HEK293 (cell line): ENCODE measurements around the gene BAHD1.

Experiments
- CTCF ChIA-PET: fragments of 350-600 bp; formaldehyde crosslinking; extraction: SDS; loops from one replicate; lab custom pipeline; 2021; ENCODE audit warnings: antibody characterized with exemption; lab: Yijun Ruan, JAX
- POLR2A ChIA-PET: fragments of 300-600 bp; formaldehyde crosslinking; extraction: SDS; loops from one replicate; lab custom pipeline; 2020; ENCODE audit warnings: antibody characterized with exemption, inconsistent platforms; lab: Yijun Ruan, JAX
- H3K27ac ChIP-seq: fragments of 200-500 bp; sonication (Bioruptor generic); 2 replicates; pipeline ENCODE4 v1.5.1; 2014; ENCODE audit warnings: low read depth, low read length, control low read depth, inconsistent platforms; ENCODE audit errors: extremely low read depth
- H3K36me3 ChIP-seq, 2 experiments: fragments of 200-500 bp in 1 of 2; sonication (Bioruptor generic) in 1 of 2; 1 replicate in 1 of 2; 2 replicates in 1 of 2; pipeline ENCODE4 v1.5.1; 2014 to 2017; ENCODE audit warnings: inconsistent platforms in 2 of 2, low read length in 2 of 2; ENCODE audit not compliant: control insufficient read depth in 2 of 2, insufficient read depth in 1 of 2
- H3K4me1 ChIP-seq: fragments of 200-500 bp; sonication (Bioruptor generic); 2 replicates; pipeline ENCODE4 v1.5.1; 2014; ENCODE audit warnings: mild to moderate bottlenecking, low read length, inconsistent platforms; ENCODE audit not compliant: control insufficient read depth, insufficient read depth
- H3K4me3 ChIP-seq: 2 replicates; pipeline ENCODE4 v1.5.1; 2011; ENCODE audit warnings: low read depth, mild to moderate bottlenecking, control low read depth, low read length, moderate library complexity
- H3K9me3 ChIP-seq: fragments of 200-500 bp; sonication (Bioruptor generic); 2 replicates; pipeline ENCODE4 v1.5.1; 2014; ENCODE audit warnings: low read depth, low read length, inconsistent platforms; ENCODE audit not compliant: control insufficient read depth, insufficient read depth
- FEZF1 ChIP-seq: fragments of 450-650 bp; formaldehyde crosslinking; IDR thresholded peaks from 2 replicates; pipeline ENCODE4 v1.5.1; 2016; ENCODE audit warnings: missing biosample characterization, missing genetic modification characterization
- GLIS1 ChIP-seq: fragments of 450-650 bp; formaldehyde crosslinking; IDR thresholded peaks from 2 replicates; pipeline ENCODE4 v1.5.1; 2016; ENCODE audit warnings: missing biosample characterization, missing genetic modification characterization
- KLF16 ChIP-seq: fragments of 450-650 bp; formaldehyde crosslinking; IDR thresholded peaks from 2 replicates; pipeline ENCODE4 v1.5.1; 2017; ENCODE audit warnings: missing biosample characterization, missing genetic modification characterization
- KLF9 ChIP-seq: fragments of 450-650 bp; formaldehyde crosslinking; IDR thresholded peaks from 2 replicates; pipeline ENCODE4 v1.5.1; 2016; ENCODE audit warnings: missing biosample characterization, missing genetic modification characterization, low read depth
- SP2 ChIP-seq: fragments of 450-650 bp; formaldehyde crosslinking; IDR thresholded peaks from 2 replicates; pipeline ENCODE4 v1.5.1; 2016; ENCODE audit warnings: missing biosample characterization, missing genetic modification characterization
- TCF7L2 ChIP-seq: IDR thresholded peaks from 2 replicates; pipeline ENCODE4 v1.6.1; 2011; ENCODE audit warnings: low read depth, mild to moderate bottlenecking, inconsistent platforms, low read length, moderate library complexity, borderline replicate concordance
- YY2 ChIP-seq: fragments of 450-650 bp; formaldehyde crosslinking; IDR thresholded peaks from 2 replicates; pipeline ENCODE4 v1.5.1; 2016; ENCODE audit warnings: missing biosample characterization, missing genetic modification characterization
- ZBTB11 ChIP-seq: fragments of 450-650 bp; formaldehyde crosslinking; conservative IDR thresholded peaks from 2 replicates; pipeline ENCODE4 v1.5.1; 2016; ENCODE audit warnings: low read depth, missing biosample characterization, missing genetic modification characterization
- ZBTB20 ChIP-seq: fragments of 450-650 bp; formaldehyde crosslinking; IDR thresholded peaks from 2 replicates; pipeline ENCODE4 v1.5.1; 2016; ENCODE audit warnings: missing biosample characterization, missing genetic modification characterization
- ZNF132 ChIP-seq: fragments of 450-650 bp; formaldehyde crosslinking; IDR thresholded peaks from 2 replicates; pipeline ENCODE4 v1.5.1; 2017; ENCODE audit warnings: missing biosample characterization, missing genetic modification characterization, borderline replicate concordance
- ZNF2 ChIP-seq: fragments of 450-650 bp; formaldehyde crosslinking; IDR thresholded peaks from 2 replicates; pipeline ENCODE4 v1.5.1; 2016; ENCODE audit warnings: missing biosample characterization, missing genetic modification characterization
- ZNF311 ChIP-seq: fragments of 450-650 bp; formaldehyde crosslinking; IDR thresholded peaks from 2 replicates; pipeline ENCODE4 v1.5.1; 2017; ENCODE audit warnings: missing biosample characterization, missing genetic modification characterization, borderline replicate concordance
- ZNF362 ChIP-seq: fragments of 450-650 bp; formaldehyde crosslinking; IDR thresholded peaks from 2 replicates; pipeline ENCODE4 v1.5.1; 2016; ENCODE audit warnings: missing biosample characterization, missing genetic modification characterization
- ZNF404 ChIP-seq: fragments of 450-650 bp; formaldehyde crosslinking; IDR thresholded peaks from 2 replicates; pipeline ENCODE4 v1.5.1; 2017; ENCODE audit warnings: missing biosample characterization, missing genetic modification characterization
- ZNF473 ChIP-seq: fragments of 450-650 bp; formaldehyde crosslinking; IDR thresholded peaks from 2 replicates; pipeline ENCODE4 v1.5.1; 2017; ENCODE audit warnings: missing biosample characterization, missing genetic modification characterization
- ZNF510 ChIP-seq: fragments of 450-650 bp; formaldehyde crosslinking; IDR thresholded peaks from 2 replicates; pipeline ENCODE4 v1.5.1; 2018; ENCODE audit warnings: mild to moderate bottlenecking, missing genetic modification characterization, missing biosample characterization; ENCODE audit not compliant: insufficient replicate concordance
- ZNF600 ChIP-seq: fragments of 450-650 bp; formaldehyde crosslinking; IDR thresholded peaks from 2 replicates; pipeline ENCODE4 v1.5.1; 2016; ENCODE audit warnings: missing biosample characterization, missing genetic modification characterization
- ZNF626 ChIP-seq: fragments of 450-650 bp; sonication (Bioruptor Pico); formaldehyde crosslinking; IDR thresholded peaks from 2 replicates; pipeline ENCODE4 v1.5.1; 2018; ENCODE audit warnings: missing biosample characterization, missing genetic modification characterization, inconsistent platforms

BAHD1 gene

GRCh38 chr15:40466426-40467260 lies 25.9 kb downstream of the BAHD1 start:
- ChIA-PET POLR2A (no interaction called here), CTCF (interaction anchor here (0.6 kb wide), 1 partner anchor 156 kb away, joined by 3 read pairs; no protein-coding TSS in a partner anchor)
- TF ChIP-seq FEZF1 (tag by site-specific recombination) (no peak), SP2 (tag by site-specific recombination) (no peak), ZNF473 (tag by site-specific recombination) (no peak), GLIS1 (tag by site-specific recombination) (peak; percentile 57), ZBTB11 (tag by site-specific recombination) (no peak)
- Histone ChIP-seq H3K9me3 (no peaks in the 10 kb centered on the region), H3K4me3 (no peak overlapping the region), H3K36me3 (peaks cover 0 to 50% of the 10 kb centered on the region in 2 experiments; a peak in 2 of 3 replicates), H3K4me1 (no peaks in the 10 kb centered on the region), H3K27ac (no peak overlapping the region)

DNA sequence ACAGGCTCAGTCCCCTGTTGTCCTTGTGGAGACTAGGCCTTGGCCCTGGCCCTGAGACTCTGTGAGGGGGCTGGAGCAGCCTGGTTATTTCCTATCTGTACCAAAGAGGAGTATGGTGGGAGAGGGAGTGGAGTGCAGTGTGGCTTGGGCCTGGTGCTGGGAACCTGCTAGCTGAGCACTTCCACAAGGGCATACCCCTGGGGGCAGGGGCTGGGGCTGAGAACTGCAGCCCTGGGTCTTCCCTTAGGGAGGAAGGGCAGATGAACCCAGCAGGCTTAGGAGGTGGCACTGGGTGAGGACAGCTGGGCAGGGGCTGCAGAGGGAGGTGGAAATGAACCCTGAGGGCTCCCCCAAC lies 26.5 kb downstream of the BAHD1 start:
- H3K4me3 ChIP-seq = no peak overlapping the region
- H3K36me3 ChIP-seq = peaks cover 0 to 47% of the 10 kb centered on the region in 2 experiments; a peak in 2 of 3 replicates
- ChIA-PET POLR2A (no interaction called here), CTCF (no interaction called here)
- H3K9me3 ChIP-seq = no peaks in the 10 kb centered on the region
- no peak overlapping the region for H3K27ac ChIP-seq
- TF ChIP-seq YY2 (tag by site-specific recombination) (no peak), ZNF404 (tag by site-specific recombination) (no peak), ZNF626 (tag by site-specific recombination) (no peak), KLF16 (tag by site-specific recombination) (no peak), TCF7L2 (no peak), ZNF311 (tag by site-specific recombination) (no peak), ZBTB11 (tag by site-specific recombination) (no peak), KLF9 (no peak), ZNF132 (tag by site-specific recombination) (no peak), ZBTB20 (tag by site-specific recombination) (no peak), ZNF600 (no peak), ZNF362 (tag by site-specific recombination) (no peak), ZNF2 (tag by site-specific recombination) (no peak), ZNF510 (tag by site-specific recombination) (no peak), SP2 (tag by site-specific recombination) (no peak)
- no peaks in the 10 kb centered on the region for H3K4me1 ChIP-seq
